HG03196 (cell line): ENCODE results near the gene TTC16.
A peak's percentile ranks its signal among the peaks of the same experiment; 100 is the strongest.

Experiments
- ATAC-seq: cut with Tn5 transposase; IDR thresholded peaks from one replicate; pipeline ENCODE4 v1.9.1; 2021; ENCODE audit not compliant: unreplicated experiment

The TTC16 gene

GRCh38 chr9:127694890-127695720, 20.8 kb upstream of the TTC16 start:
- no peak for ATAC-seq

DNA sequence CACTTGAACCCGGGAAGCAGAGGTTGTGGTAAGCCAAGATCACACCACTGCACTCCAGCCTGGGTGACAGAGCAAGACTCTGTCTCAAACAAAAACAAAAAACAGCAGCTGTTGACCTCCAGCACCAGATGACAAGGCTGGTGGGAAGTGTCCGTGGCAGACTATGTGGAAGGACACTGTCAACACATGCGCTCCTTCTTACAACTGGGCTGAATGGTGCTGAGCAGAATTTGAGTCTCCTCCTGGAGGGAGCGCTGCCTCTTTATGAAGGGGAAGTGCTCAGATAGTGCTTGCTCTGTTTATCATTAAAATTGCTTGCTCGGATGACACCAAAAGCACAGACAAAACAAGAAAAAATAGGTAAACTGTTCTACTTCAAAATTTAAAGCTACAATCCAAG, 18.3 kb upstream of the TTC16 start:
- no peak for ATAC-seq

GRCh38 chr9:127698386-127698785, 17.5 kb upstream of the TTC16 start:
- no peak for ATAC-seq

DNA sequence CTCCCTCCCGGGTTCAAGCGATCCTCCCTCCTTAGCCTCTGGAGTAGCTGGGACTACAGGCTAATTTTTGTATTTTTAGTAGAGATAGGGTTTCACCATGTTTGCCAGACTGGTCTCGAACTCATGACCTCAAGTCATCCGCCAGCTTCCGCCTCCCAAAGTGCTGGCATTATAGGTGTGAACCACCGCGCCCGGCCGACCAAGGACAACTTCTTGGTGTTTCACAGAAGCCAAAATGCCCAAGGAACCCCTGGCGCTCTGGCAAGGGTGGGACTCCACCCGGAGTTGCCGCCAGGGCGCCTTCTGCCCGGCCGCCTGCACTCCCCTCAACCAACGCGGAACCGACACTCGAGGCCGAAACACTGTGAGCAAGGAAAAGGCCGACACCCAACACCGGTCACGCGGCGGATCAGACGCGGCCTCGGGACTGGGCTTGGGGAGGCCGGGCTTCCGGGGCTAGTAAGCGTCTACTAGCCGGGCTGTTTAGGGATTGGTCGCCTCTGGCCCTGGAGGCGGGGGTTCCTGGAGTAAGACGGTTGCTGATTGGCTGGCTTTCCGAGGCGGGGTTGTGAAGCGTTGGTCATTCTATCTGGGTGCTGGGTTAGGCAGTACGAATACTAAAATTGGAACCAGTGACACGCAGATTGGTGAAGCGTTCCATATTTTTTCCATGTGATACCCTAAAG, 16.8 kb upstream of the TTC16 start:
- peak; percentile 89 for ATAC-seq

DNA sequence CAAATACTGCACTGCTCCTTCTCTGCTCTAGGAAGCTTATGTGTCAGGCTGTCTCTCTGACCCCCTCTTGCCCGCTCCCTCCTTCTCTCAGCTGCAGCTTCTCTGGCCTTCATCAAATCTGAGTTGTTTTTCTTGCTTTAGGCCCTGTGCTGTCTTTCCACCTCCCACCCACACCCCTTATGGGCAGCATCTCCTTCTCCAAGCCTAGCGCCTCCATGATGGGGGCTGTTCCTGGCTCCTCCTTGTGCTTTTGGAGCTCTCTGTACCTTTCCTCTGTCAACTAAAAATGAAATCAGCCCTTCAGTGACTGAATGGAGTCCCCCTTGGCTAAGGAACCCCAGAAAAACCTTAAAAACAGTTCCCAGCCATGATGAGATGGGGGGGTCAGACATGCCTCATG, 15.7 kb upstream of the TTC16 start:
- no peak for ATAC-seq

DNA sequence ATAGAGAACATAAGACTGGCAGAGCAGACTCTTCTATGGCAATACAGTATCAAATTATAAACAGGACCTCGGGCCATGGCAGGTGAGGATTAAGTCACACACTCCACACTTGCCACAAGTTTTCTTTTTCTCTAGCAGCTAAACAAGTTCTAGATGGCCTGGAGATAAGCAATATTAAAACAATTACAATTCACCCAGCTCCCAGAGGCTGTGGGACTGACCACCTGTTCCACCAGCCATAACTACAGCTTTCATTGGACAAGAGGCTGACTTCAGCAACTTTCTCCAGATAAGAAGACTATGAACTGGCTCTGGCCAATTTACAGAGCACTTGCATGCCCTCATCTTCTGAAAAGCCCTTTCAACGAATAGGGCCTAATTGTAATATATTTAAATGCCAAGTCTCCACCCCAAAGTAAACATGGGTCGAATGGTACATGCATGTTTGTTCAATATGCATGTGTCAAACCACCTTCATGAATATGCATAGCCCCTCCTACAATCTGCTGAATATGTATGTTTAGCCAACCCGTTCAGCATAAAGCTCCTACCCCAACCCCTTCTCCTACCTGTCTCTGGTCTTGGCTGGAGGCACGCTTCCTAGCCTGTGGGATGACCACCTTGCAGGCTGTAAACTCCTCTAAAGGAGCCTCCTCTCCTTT, 15.2 kb upstream of the TTC16 start:
- ATAC-seq, result no peak

- no peak for ATAC-seq
Observed at GRCh38 chr9:127703289-127703946, 12.5 kb upstream of the TTC16 start.

- no peak for ATAC-seq
Observed at GRCh38 chr9:127705577-127706379, 10.1 kb upstream of the TTC16 start.

GRCh38 chr9:127706836-127707241, 9.0 kb upstream of the TTC16 start, which contains the start of gene CFAP157:
CFAP157 (plus strand) TSS chr9:127706988; CDS start chr9:127707032, 44 bp downstream.
- no peak for ATAC-seq

- no peak for ATAC-seq
Observed at GRCh38 chr9:127707766-127708165, 8.1 kb upstream of the TTC16 start.

- no peak for ATAC-seq
Observed at GRCh38 chr9:127708952-127709587, 6.8 kb upstream of the TTC16 start.

- ATAC-seq, result no peak
Observed at GRCh38 chr9:127710204-127710783, 5.6 kb upstream of the TTC16 start.

DNA sequence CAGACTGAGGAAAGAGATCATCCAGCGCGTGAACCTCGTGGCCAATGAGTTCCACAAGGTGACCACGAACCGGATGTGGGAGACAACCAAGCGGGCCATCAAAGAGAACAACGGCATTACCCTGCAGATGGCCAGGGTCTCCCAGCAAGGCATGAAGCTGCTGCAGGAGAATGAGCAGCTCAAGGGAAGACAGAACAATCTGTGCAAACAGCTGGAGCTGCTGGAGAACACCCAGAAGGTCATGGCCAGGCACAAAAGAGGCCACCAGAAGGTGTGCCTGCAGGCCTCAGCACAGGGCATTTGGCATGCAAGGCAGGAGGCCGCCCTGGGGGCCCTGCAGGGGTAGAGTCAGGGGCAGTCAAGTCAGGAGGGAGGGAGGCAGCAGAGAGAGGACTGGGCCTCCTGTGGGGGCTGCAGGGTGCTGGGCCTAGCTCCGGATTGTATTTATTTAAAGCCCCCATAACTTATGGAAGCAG, 4.6 kb upstream of the TTC16 start:
- no peak for ATAC-seq

DNA sequence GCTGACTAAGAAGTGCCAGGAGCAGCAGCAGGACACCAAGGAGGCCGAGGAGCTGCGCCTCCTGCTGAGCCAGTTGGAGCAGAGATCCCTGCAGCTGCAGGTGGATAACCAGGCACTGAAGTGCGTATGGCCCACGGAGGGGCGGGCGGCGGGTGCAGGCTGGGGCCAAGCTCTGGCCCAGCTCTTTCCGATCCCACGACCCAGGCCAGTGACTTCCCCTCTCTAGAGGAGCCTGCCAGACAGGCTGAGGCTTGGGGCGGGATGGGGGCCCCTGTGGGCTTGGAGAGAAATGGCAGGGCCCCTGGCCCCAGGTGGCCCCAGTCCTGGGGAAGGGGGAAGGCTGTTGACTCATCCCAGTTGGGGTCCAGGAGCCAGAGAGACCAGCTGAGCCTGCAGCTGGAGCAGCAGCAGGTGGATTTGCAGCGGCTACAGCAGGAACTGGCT, 4.0 kb upstream of the TTC16 start:
- ATAC-seq, result no peak

- no peak for ATAC-seq
Observed at GRCh38 chr9:127712371-127712770, 3.5 kb upstream of the TTC16 start.

GRCh38 chr9:127712867-127713266, 3.0 kb upstream of the TTC16 start:
- no peak for ATAC-seq

GRCh38 chr9:127714020-127714750, 1.7 kb upstream of the TTC16 start:
- ATAC-seq, result no peak

DNA sequence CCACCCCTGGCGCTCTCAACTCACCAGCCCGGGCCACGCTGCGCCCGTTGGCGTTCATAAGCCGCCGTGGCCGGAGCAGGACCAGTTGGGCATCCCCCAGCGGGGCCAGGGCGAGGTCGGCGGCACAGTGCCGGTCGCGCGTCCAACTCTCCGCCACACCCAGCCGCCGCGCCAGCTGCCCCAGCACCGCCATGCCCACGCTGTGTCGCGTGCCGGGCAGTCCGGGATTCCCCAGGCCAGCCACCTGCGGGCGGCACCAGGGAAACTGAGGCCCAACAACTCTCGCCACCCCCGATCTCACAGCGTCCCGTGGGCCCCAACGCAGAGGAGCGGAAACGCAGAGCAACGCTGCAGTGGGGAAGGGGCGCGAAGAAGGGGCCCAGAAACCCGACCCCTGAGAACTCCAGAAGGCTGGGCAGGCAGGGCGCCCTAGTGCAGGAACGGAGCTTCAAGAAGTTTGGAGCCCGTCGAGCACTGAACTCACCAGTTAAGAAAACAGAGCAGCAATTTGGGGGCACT, 869 bp upstream of the TTC16 start:
- no peak for ATAC-seq

DNA sequence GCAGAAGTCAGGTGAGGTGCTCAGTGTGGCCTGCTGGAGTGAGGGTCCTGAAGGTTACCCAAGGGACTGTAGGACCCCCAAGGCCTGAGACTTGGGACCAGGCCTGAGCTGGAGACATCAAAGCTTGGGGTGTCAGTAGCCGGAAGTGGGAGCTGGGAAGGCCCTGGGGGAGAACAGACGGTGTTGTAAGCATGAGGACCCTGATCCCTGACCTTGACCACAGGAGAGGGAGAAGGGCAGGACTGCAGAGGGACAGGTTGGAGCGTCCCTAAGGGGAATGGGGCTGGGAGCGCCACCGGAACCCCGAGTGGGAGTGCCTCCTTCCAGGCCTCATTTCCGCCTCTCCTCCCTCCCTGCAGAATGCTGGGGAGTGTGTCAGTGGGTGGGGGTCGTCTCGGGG, 533 bp downstream of the TTC16 start:
- no peak for ATAC-seq
